ENCODE measurements around the gene PILRB. TPM values are rescaled to one million over a fixed set of nuclear protein-coding genes. Genes with fewer than 3 reads are reported as not detected.

The PILRB gene
- total and polyA plus RNA-seq, 2 of the 13 experiments (the other 11 are each of a cell fraction or from before 2014, with no cell fraction given): 16.6 to 33.8 TPM

DNA sequence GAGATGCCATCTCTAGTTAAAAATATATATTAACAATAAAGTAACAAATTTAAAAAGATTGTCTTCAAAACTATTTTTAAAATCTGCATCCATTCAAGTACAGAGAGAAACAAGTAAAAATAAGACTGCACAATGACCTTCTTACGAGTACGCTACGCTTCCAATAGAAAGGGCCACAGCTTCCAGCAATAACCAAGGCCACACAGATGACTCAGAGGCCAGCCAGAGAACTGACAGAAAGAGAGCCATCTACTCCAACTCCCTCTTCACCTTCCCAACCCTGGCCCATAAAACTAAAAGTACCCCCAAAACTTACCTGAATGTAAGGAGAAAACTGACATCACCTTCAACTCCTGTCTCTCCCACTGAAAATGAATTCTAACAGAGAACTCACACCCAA lies 42.1 kb downstream of the PILRB start:
- Histone ChIP-seq H3K27ac (ENCODE audit: extremely low read length, insufficient read depth, low read length) (no peak overlapping the region), H3K79me2 (ENCODE audit: insufficient read depth, low read length) (no peaks in the 10 kb centered on the region), H3K36me3 (replicated peaks in 1 of 2; ENCODE audit: control insufficient read depth in 1 of 2, insufficient read depth in 2 of 2, low read length in 2 of 2) (no peaks in the 10 kb centered on the region), H3K4me2 (ENCODE audit: low read depth, low read length) (no peak overlapping the region), H4K20me1 (ENCODE audit: insufficient read depth, low read length) (no peaks in the 10 kb centered on the region), H3K9ac (ENCODE audit: insufficient read depth, low read depth, low read length) (no peak overlapping the region), H3K27me3 (ENCODE audit: control insufficient read depth in 1 of 2, insufficient read depth in 2 of 2, low read length in 2 of 2) (peaks cover 1 to 3% of the 10 kb centered on the region in 2 experiments; a peak in 2 of 5 replicates), H3K4me1 (ENCODE audit: insufficient read depth, low read length) (peaks cover 17% of the 10 kb centered on the region), H2AFZ (ENCODE audit: low read length) (no peak overlapping the region), H3K4me3 (replicated peaks in 1 of 3; ENCODE audit: insufficient read depth in 1 of 3, low read depth in 2 of 3, low read length in 3 of 3) (no peak overlapping the region), H3K9me3 (ENCODE audit: low read length) (no peaks in the 10 kb centered on the region)
- POLR2A ChIA-PET: interaction anchor here (2.4 kb wide), 1 partner anchor 29 kb away, joined by 10 read pairs; the partner anchor contains the start of gene ZCWPW1
- CTCF ChIA-PET (ENCODE audit: low intra/inter-chr PET ratio, low total read pairs): interaction anchor here (1.4 kb wide), 1 partner anchor 50 kb away, joined by 4 read pairs; no protein-coding TSS in a partner anchor
- intact Hi-C loops (cut with micrococcal nuclease; ENCODE audit: unreplicated experiment): no loop called here
- TF ChIP-seq, protein P1, sequence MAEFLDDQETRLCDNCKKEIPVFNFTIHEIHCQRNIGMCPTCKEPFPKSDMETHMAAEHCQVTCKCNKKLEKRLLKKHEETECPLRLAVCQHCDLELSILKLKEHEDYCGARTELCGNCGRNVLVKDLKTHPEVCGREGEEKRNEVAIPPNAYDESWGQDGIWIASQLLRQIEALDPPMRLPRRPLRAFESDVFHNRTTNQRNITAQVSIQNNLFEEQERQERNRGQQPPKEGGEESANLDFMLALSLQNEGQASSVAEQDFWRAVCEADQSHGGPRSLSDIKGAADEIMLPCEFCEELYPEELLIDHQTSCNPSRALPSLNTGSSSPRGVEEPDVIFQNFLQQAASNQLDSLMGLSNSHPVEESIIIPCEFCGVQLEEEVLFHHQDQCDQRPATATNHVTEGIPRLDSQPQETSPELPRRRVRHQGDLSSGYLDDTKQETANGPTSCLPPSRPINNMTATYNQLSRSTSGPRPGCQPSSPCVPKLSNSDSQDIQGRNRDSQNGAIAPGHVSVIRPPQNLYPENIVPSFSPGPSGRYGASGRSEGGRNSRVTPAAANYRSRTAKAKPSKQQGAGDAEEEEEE (CRISPR knock-in tag; IDR thresholded peaks at IDR 0.05; ENCODE audit: borderline replicate concordance): no peak
- 86% methylated on average over 3 of the region's 3 CpGs for WGBS (ENCODE audit: low lambda C conversion rate)
- no TSS peak for BruUV-seq (replicated peaks)
- no peak for FAIRE-seq
- in situ Hi-C loops (cut with HindIII; ENCODE audit: extremely low pct_ligation_motif_present, low pct_unique_long_range_greater_than_20kb): no loop called here
- ATAC-seq: peak; percentile 16; the same call in 1 of the 3 replicates
- DNase-seq (ENCODE audit: low spot score): no peak

DNA sequence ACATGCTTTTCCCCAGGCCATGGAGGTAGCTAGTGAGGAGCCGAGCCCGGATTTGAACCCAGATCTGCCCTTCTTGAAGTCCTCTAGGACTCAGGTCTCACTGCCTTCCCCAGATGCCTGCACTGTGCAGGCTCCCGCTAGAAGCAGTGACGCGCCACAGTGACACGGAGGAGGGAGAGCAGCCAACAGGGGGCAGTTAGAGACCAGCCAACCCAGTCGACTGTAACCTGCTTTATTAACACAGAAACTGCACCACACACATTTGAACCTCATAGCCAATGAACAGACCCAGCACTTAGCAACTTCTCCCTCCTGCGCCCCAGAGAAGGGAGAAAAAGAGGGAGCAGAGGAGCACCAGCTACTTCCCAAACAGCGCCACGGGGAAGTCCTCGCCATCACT lies 42.7 kb downstream of the PILRB start:
- WGBS (ENCODE audit: low lambda C conversion rate): 83% methylated on average over 4 of the region's 11 CpGs
- H3K9me3 ChIP-seq (ENCODE audit: low read length): no peaks in the 10 kb centered on the region
- H3K4me2 ChIP-seq (ENCODE audit: low read depth, low read length): no peak overlapping the region
- H3K4me1 ChIP-seq (ENCODE audit: insufficient read depth, low read length): peaks cover 17% of the 10 kb centered on the region
- ATAC-seq: peak; percentile 94
- intact Hi-C loops (cut with micrococcal nuclease; ENCODE audit: unreplicated experiment): no loop called here
- H4K20me1 ChIP-seq (ENCODE audit: insufficient read depth, low read length): no peaks in the 10 kb centered on the region
- ChIA-PET CTCF (ENCODE audit: low intra/inter-chr PET ratio, low total read pairs) (interaction anchor here (1.4 kb wide), 1 partner anchor 50 kb away, joined by 4 read pairs; no protein-coding TSS in a partner anchor), POLR2A (interaction anchor here (1.2 kb wide), 1 partner anchor 28 kb away, joined by 5 read pairs; the partner anchor contains the start of gene ZCWPW1)
- no TSS peak for BruUV-seq (replicated peaks)
- no peak overlapping the region for H3K27ac ChIP-seq (ENCODE audit: extremely low read length, insufficient read depth, low read length)
- no peak overlapping the region for H2AFZ ChIP-seq (ENCODE audit: low read length)
- peaks cover 1 to 4% of the 10 kb centered on the region in 2 experiments; a peak in 2 of 5 replicates for H3K27me3 ChIP-seq (ENCODE audit: control insufficient read depth in 1 of 2, insufficient read depth in 2 of 2, low read length in 2 of 2)
- no peak overlapping the region for H3K4me3 ChIP-seq (replicated peaks in 1 of 3; ENCODE audit: insufficient read depth in 1 of 3, low read depth in 2 of 3, low read length in 3 of 3)
- no peak for FAIRE-seq
- no peak overlapping the region for H3K9ac ChIP-seq (ENCODE audit: insufficient read depth, low read depth, low read length)
- no peaks in the 10 kb centered on the region for H3K36me3 ChIP-seq (replicated peaks in 1 of 2; ENCODE audit: control insufficient read depth in 1 of 2, insufficient read depth in 2 of 2, low read length in 2 of 2)
- in situ Hi-C loops (cut with HindIII; ENCODE audit: extremely low pct_ligation_motif_present, low pct_unique_long_range_greater_than_20kb): no loop called here
- no peaks in the 10 kb centered on the region for H3K79me2 ChIP-seq (ENCODE audit: insufficient read depth, low read length)
- peak; percentile 42 for DNase-seq (ENCODE audit: low spot score)
- TF ChIP-seq RAD21 (CRISPR knock-in tag; IDR thresholded peaks at IDR 0.05) (peak; percentile 36; the same call in 1 of the 2 replicates), ZSCAN21 (CRISPR knock-in tag; IDR thresholded peaks at IDR 0.05; ENCODE audit: borderline replicate concordance) (no peak), DPF2 (CRISPR knock-in tag; IDR thresholded peaks at IDR 0.05; ENCODE audit: borderline replicate concordance, low read depth) (no peak), KDM5B (CRISPR knock-in tag; IDR thresholded peaks at IDR 0.05; ENCODE audit: borderline replicate concordance) (no peak), NFYB (CRISPR knock-in tag; IDR thresholded peaks at IDR 0.05) (no peak)
- TF ChIP-seq, protein P2, sequence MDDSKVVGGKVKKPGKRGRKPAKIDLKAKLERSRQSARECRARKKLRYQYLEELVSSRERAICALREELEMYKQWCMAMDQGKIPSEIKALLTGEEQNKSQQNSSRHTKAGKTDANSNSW (CRISPR knock-in tag; IDR thresholded peaks at IDR 0.05; ENCODE audit: borderline replicate concordance): no peak
- TF ChIP-seq, protein P3, sequence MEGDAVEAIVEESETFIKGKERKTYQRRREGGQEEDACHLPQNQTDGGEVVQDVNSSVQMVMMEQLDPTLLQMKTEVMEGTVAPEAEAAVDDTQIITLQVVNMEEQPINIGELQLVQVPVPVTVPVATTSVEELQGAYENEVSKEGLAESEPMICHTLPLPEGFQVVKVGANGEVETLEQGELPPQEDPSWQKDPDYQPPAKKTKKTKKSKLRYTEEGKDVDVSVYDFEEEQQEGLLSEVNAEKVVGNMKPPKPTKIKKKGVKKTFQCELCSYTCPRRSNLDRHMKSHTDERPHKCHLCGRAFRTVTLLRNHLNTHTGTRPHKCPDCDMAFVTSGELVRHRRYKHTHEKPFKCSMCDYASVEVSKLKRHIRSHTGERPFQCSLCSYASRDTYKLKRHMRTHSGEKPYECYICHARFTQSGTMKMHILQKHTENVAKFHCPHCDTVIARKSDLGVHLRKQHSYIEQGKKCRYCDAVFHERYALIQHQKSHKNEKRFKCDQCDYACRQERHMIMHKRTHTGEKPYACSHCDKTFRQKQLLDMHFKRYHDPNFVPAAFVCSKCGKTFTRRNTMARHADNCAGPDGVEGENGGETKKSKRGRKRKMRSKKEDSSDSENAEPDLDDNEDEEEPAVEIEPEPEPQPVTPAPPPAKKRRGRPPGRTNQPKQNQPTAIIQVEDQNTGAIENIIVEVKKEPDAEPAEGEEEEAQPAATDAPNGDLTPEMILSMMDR (CRISPR knock-in tag; IDR thresholded peaks at IDR 0.05): peak; percentile 81
- TF ChIP-seq, protein P4, sequence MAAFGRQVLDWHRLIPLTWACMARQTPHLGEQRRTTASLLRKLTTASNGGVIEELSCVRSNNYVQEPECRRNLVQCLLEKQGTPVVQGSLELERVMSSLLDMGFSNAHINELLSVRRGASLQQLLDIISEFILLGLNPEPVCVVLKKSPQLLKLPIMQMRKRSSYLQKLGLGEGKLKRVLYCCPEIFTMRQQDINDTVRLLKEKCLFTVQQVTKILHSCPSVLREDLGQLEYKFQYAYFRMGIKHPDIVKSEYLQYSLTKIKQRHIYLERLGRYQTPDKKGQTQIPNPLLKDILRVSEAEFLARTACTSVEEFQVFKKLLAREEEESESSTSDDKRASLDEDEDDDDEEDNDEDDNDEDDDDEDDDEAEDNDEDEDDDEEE (CRISPR knock-in tag; IDR thresholded peaks at IDR 0.05): no peak
